Peyer's patch (tissue), 4 donors: ENCODE results near the gene EFEMP2. TPM values are rescaled to one million over a fixed set of nuclear protein-coding genes. Genes with fewer than 3 reads are reported as not detected.
A peak's percentile ranks its signal among the peaks of the same experiment; 100 is the strongest.

Source experiments
- DNase-seq, 3 donors: peaks; one replicate each; pipeline ENCODE4 v3.0.0-alpha.2; 2017 to 2019
- H3K27ac ChIP-seq, 4 donors: fragments of 200-600 bp; sonication (generic); one replicate each; pipeline ENCODE4 v1.5.1; 2016 to 2019
- H3K27me3 ChIP-seq, 2 donors: fragments of 200-600 bp; sonication (generic); one replicate each; pipeline ENCODE4 v1.5.1; 2019
- H3K36me3 ChIP-seq, 3 donors: fragments of 200-600 bp; sonication (generic); one replicate each; pipeline ENCODE4 v1.5.1; 2016 to 2019
- H3K4me1 ChIP-seq, 4 donors: fragments of 200-600 bp; sonication (generic); one replicate each; pipeline ENCODE4 v1.5.1; 2016 to 2019
- H3K4me3 ChIP-seq, 4 donors: fragments of 200-600 bp; sonication (generic); 1 replicate in 3 of 4; 2 replicates in 1 of 4; pipeline ENCODE4 v1.5.1; 2016 to 2019; ENCODE audit warnings: mild to moderate bottlenecking in 1 of 4
- H3K9me3 ChIP-seq, 4 donors: fragments of 200-600 bp; sonication (generic); one replicate each; pipeline ENCODE4 v1.5.1; 2016 to 2019; ENCODE audit warnings: mild to moderate bottlenecking in 1 of 4
- CTCF ChIP-seq, 6 experiments: fragments of 450-650 bp in 4 of 6; fragments of 200-600 bp in 2 of 6; sonication (generic) in 1 of 6; IDR thresholded peaks; one replicate each; pipeline ENCODE4 v1.5.1; 2017 to 2019; ENCODE audit warnings: antibody characterized with exemption in 6 of 6, mild to moderate bottlenecking in 3 of 6, moderate library complexity in 1 of 6
- POLR2A ChIP-seq, 2 donors: fragments of 450-650 bp; IDR thresholded peaks; one replicate each; pipeline ENCODE4 v1.5.1; 2017; ENCODE audit warnings: antibody characterized with exemption in 2 of 2, mild to moderate bottlenecking in 2 of 2, moderate library complexity in 2 of 2
- total RNA-seq, 4 donors: library from RNA; depleted of rRNA; stranded (reverse); fragments of >200 nt; gene quantifications; one replicate each; pipeline ENCODE4 v1.1.0, GENCODE V29; 2016

EFEMP2 gene
- total RNA-seq, 4 donors from 2014 or later: 4.4 to 75.1 (median 12.1) TPM

GRCh38 chr11:65884716-65885092, 12.1 kb upstream of the EFEMP2 start:
- Histone ChIP-seq H3K36me3 (peaks cover 0 to 32% (median 0%) of the 10 kb centered on the region in 3 donors), H3K4me3 (no peak overlapping the region), H3K4me1 (peaks cover 0 to 44% (median 11%) of the 10 kb centered on the region in 4 donors), H3K27me3 (no peaks in the 10 kb centered on the region), H3K27ac (peak overlapping the region in 3 of 4 donors; percentile 14 to 40 (median 39)), H3K9me3 (no peaks in the 10 kb centered on the region)
- TF ChIP-seq CTCF (IDR thresholded peaks at IDR 0.05) (peak; percentile 97 to 100 (median 100)), POLR2A (IDR thresholded peaks at IDR 0.05) (peak in 1 of 2 donors; percentile 21)
- DNase-seq: peak; percentile 80 to 89 (median 87)

- DNase-seq: no peak
- Histone ChIP-seq H3K27ac (no peak overlapping the region), H3K4me1 (peaks cover 0 to 37% (median 8%) of the 10 kb centered on the region in 4 donors), H3K4me3 (no peak overlapping the region), H3K27me3 (no peaks in the 10 kb centered on the region), H3K36me3 (peaks cover 0 to 32% (median 0%) of the 10 kb centered on the region in 3 donors), H3K9me3 (no peaks in the 10 kb centered on the region)
- TF ChIP-seq CTCF (IDR thresholded peaks at IDR 0.05) (no peak), POLR2A (IDR thresholded peaks at IDR 0.05) (no peak)
Observed at GRCh38 chr11:65883786-65884715, 11.5 kb upstream of the EFEMP2 start.

DNA sequence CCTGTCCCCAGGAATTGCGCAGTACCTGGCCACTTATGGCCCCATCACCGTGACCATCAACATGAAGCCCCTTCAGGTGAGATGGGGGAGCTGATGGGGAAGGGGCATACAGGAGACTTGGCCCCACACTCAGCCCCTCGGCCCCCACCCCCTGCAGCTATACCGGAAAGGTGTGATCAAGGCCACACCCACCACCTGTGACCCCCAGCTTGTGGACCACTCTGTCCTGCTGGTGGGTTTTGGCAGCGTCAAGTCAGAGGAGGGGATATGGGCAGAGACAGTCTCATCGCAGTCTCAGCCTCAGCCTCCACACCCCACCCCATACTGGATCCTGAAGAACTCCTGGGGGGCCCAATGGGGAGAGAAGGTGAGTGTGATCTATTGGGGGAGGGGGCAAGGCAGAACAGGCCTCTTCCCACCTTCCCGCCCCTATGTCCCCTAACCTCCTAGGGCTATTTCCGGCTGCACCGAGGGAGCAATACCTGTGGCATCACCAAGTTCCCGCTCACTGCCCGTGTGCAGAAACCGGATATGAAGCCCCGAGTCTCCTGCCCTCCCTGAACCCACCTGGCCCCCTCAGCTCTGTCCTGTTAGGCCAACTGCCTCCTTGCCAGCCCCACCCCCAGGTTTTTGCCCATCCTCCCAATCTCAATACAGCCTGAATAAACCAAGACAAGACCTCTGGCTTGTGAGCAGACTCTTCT, 10.6 kb upstream of the EFEMP2 start:
- Histone ChIP-seq H3K4me1 (peaks cover 0 to 33% (median 7%) of the 10 kb centered on the region in 4 donors), H3K9me3 (no peaks in the 10 kb centered on the region), H3K4me3 (no peak overlapping the region), H3K27ac (no peak overlapping the region), H3K27me3 (no peaks in the 10 kb centered on the region), H3K36me3 (peaks cover 0 to 32% (median 0%) of the 10 kb centered on the region in 3 donors)
- TF ChIP-seq CTCF (IDR thresholded peaks at IDR 0.05): no peak
- no peak for TF ChIP-seq POLR2A (IDR thresholded peaks at IDR 0.05)
- DNase-seq: no peak

DNA sequence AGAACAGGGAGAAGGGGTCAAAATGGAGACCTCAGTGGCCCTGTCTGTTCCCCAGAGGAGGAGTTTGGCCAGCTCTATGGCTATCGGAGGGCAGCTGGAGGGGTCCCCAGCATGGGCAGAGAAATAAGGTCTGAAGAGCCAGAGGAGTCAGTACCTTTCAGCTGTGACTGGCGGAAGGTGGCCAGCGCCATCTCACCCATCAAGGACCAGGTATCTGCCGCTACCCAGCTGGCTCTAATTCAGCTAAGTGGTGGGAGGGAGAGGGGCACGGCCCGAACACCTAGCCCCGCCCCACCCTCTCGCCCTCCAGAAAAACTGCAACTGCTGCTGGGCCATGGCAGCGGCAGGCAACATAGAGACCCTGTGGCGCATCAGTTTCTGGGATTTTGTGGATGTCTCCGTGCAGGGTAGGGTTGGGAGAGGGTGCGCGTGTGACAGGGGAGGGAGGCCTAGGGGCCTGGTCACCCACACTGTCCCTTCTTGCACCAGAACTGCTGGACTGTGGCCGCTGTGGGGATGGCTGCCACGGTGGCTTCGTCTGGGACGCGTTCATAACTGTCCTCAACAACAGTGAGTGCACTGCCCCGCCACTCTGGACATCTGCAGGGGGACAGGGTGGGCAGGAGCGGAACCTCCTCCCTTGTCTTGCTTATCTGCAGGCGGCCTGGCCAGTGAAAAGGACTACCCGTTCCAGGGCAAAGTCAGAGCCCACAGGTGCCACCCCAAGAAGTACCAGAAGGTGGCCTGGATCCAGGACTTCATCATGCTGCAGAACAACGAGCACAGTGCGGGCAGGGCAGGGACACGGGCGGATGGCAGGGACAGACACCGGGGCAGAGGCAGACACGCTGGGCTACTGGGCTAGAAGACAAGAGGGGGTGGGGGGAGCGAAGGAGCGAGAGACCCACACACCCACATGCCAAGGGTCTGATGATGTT, 9.8 kb upstream of the EFEMP2 start:
- Histone ChIP-seq H3K4me1 (peaks cover 0 to 27% (median 7%) of the 10 kb centered on the region in 4 donors), H3K9me3 (no peaks in the 10 kb centered on the region), H3K27me3 (no peaks in the 10 kb centered on the region), H3K4me3 (no peak overlapping the region), H3K27ac (no peak overlapping the region), H3K36me3 (peaks cover 0 to 32% (median 0%) of the 10 kb centered on the region in 3 donors)
- no peak for DNase-seq
- no peak for TF ChIP-seq CTCF (IDR thresholded peaks at IDR 0.05)
- TF ChIP-seq POLR2A (IDR thresholded peaks at IDR 0.05): no peak
